GM21367 (cell line): ENCODE data around the gene VAT1L.
A peak's percentile ranks its signal among the peaks of the same experiment; 100 is the strongest.
"Not testable (repeated sequence)": the region's sequence is repeated elsewhere in the genome, so short reads cannot be mapped to it uniquely, and the experiment has no call there.

Experiments
- ATAC-seq: cut with Tn5 transposase; IDR thresholded peaks from one replicate; pipeline ENCODE4 v1.9.1; 2021; ENCODE audit not compliant: unreplicated experiment

Gene VAT1L

GRCh38 chr16:77947590-77947989 lies 159.2 kb downstream of the VAT1L start:
- not testable (repeated sequence) for ATAC-seq

- no peak for ATAC-seq
These were observed 160.5 kb downstream of the VAT1L start for GRCh38 chr16:77948835-77949234.

- ATAC-seq: no peak
These were observed 161.1 kb downstream of the VAT1L start for GRCh38 chr16:77949445-77949844.

GRCh38 chr16:77951788-77952187 lies 163.4 kb downstream of the VAT1L start:
- no peak for ATAC-seq

GRCh38 chr16:77955127-77955526 lies 166.8 kb downstream of the VAT1L start:
- ATAC-seq: no peak

GRCh38 chr16:77956231-77956630 lies 167.9 kb downstream of the VAT1L start:
- ATAC-seq: no peak

GRCh38 chr16:77960766-77961165 lies 172.4 kb downstream of the VAT1L start:
- no peak for ATAC-seq

GRCh38 chr16:77961814-77962213 lies 173.4 kb downstream of the VAT1L start:
- ATAC-seq: no peak

GRCh38 chr16:77962689-77963088 lies 174.3 kb downstream of the VAT1L start:
- ATAC-seq: no peak

GRCh38 chr16:77963185-77964044 lies 175.1 kb downstream of the VAT1L start:
- peak; percentile 86 for ATAC-seq

GRCh38 chr16:77965346-77965745 lies 177.0 kb downstream of the VAT1L start:
- ATAC-seq: no peak

- no peak for ATAC-seq
These were observed 178.9 kb downstream of the VAT1L start for GRCh38 chr16:77967054-77967904.

- no peak for ATAC-seq
These were observed 181.5 kb downstream of the VAT1L start for GRCh38 chr16:77969861-77970260.

GRCh38 chr16:77970371-77970770 lies 182.0 kb downstream of the VAT1L start:
- ATAC-seq: no peak

GRCh38 chr16:77971306-77972061 lies 183.1 kb downstream of the VAT1L start:
- no peak for ATAC-seq

GRCh38 chr16:77972062-77972392 lies 183.7 kb downstream of the VAT1L start:
- ATAC-seq: no peak

- ATAC-seq: no peak
These were observed 186.5 kb downstream of the VAT1L start for GRCh38 chr16:77974883-77975282.

- ATAC-seq: no peak
These were observed 187.6 kb downstream of the VAT1L start for GRCh38 chr16:77975942-77976341.

GRCh38 chr16:77977339-77977738 lies 189.0 kb downstream of the VAT1L start:
- no peak for ATAC-seq

- no peak for ATAC-seq
These were observed 196.7 kb downstream of the VAT1L start for GRCh38 chr16:77985111-77985510.

- no peak for ATAC-seq
These were observed 197.8 kb downstream of the VAT1L start for GRCh38 chr16:77986011-77986740.
